Endothelial cell of umbilical vein (primary cell): Measurements from ENCODE around the gene ZNF600.

Experiments used
- EZH2 ChIP-seq: IDR thresholded peaks from 2 replicates; pipeline ENCODE4 v1.6.1; 2012; ENCODE audit warnings: borderline replicate concordance, low read depth, mild to moderate bottlenecking, moderate library complexity, low read length, inconsistent platforms; ENCODE audit not compliant: severe bottlenecking
- FOS ChIP-seq: IDR thresholded peaks from 2 replicates; pipeline ENCODE4 v1.6.1; 2011; ENCODE audit warnings: mild to moderate bottlenecking, low read length, moderate library complexity, borderline replicate concordance; ENCODE audit not compliant: insufficient read depth
- JUN ChIP-seq: IDR thresholded peaks from 2 replicates; pipeline ENCODE4 v1.6.1; 2011; ENCODE audit warnings: borderline replicate concordance, low read depth; ENCODE audit not compliant: insufficient read length, insufficient read depth
- MAX ChIP-seq: IDR thresholded peaks from 2 replicates; pipeline ENCODE4 v1.6.1; 2011; ENCODE audit not compliant: insufficient read depth, insufficient read length
- POLR2A ChIP-seq: IDR thresholded peaks from 2 replicates; pipeline ENCODE4 v1.6.1; 2012; ENCODE audit warnings: low read depth, mild to moderate bottlenecking, control low read depth, low read length
- POLR2AphosphoS5 ChIP-seq: IDR thresholded peaks from 2 replicates; pipeline ENCODE4 v1.6.1; 2012; ENCODE audit warnings: low read depth, mild to moderate bottlenecking, control low read depth, low read length, moderate library complexity; ENCODE audit not compliant: insufficient read depth
- TF ChIP-seq, protein P1 (sequence below), 2 donors: IDR thresholded peaks; 1 replicate in 1 of 2; 2 replicates in 1 of 2; pipeline ENCODE4 v1.5.1; 2011; ENCODE audit warnings: low read length in 2 of 2, mild to moderate bottlenecking in 2 of 2, moderate library complexity in 2 of 2, control low read depth in 1 of 2, inconsistent platforms in 1 of 2, low read depth in 1 of 2; ENCODE audit not compliant: insufficient read depth in 1 of 2; ENCODE audit errors: extremely low read depth in 1 of 2

DNA sequence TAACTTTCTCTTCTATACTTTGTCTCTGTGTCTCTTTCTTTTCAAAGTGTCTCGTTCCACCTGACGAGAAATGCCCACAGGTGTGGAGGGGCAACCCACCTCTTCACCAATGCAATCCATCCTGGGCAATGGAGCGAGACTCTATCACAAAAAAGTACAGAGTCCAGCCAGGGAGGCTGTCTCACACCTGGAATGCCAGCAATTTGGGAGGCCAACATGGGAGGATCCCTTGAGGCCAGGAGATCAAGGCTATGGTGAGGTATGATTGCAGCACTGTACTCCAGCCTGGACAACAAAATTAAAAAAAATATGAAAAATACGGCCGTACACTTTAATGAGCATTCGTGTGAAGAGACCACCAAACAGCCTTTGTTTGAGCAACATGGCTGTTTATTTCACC lies 2.8 kb upstream of the ZNF600 start:
- TF ChIP-seq POLR2A, result no peak
- TF ChIP-seq, protein P1, sequence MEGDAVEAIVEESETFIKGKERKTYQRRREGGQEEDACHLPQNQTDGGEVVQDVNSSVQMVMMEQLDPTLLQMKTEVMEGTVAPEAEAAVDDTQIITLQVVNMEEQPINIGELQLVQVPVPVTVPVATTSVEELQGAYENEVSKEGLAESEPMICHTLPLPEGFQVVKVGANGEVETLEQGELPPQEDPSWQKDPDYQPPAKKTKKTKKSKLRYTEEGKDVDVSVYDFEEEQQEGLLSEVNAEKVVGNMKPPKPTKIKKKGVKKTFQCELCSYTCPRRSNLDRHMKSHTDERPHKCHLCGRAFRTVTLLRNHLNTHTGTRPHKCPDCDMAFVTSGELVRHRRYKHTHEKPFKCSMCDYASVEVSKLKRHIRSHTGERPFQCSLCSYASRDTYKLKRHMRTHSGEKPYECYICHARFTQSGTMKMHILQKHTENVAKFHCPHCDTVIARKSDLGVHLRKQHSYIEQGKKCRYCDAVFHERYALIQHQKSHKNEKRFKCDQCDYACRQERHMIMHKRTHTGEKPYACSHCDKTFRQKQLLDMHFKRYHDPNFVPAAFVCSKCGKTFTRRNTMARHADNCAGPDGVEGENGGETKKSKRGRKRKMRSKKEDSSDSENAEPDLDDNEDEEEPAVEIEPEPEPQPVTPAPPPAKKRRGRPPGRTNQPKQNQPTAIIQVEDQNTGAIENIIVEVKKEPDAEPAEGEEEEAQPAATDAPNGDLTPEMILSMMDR (IDR thresholded peaks at IDR 0.05; ENCODE audit: extremely low read depth in 1 of 2, insufficient read depth in 1 of 2, low read depth in 1 of 2, low read length in 2 of 2), result no peak
- no peak for TF ChIP-seq EZH2
- TF ChIP-seq FOS, result no peak
- no peak for TF ChIP-seq JUN
- no peak for TF ChIP-seq POLR2AphosphoS5
- no peak for TF ChIP-seq MAX
